Esophagus muscularis mucosa (tissue), 4 donors: Measurements from ENCODE around the gene BMPR1B.

Source experiments
- CTCF ChIP-seq, 3 experiments: fragments of 200-600 bp in 2 of 3; fragments of 450-650 bp in 1 of 3; sonication (generic) in 2 of 3; IDR thresholded peaks; one replicate each; pipeline ENCODE4 v1.5.1; 2017 to 2019; ENCODE audit warnings: antibody characterized with exemption in 3 of 3, mild to moderate bottlenecking in 2 of 3, moderate library complexity in 1 of 3
- EP300 ChIP-seq: sonication (generic); formaldehyde crosslinking; IDR thresholded peaks from one replicate; pipeline ENCODE4 v1.6.1; 2017; ENCODE audit warnings: antibody characterized with exemption
- POLR2A ChIP-seq: fragments of 450-650 bp; IDR thresholded peaks from one replicate; pipeline ENCODE4 v1.6.1; 2017; ENCODE audit warnings: antibody characterized with exemption, moderate library complexity, mild to moderate bottlenecking, low read depth

GRCh38 chr4:94877973-94878372, 120.2 kb downstream of the BMPR1B start:
- TF ChIP-seq CTCF (IDR thresholded peaks at IDR 0.05) (no peak), EP300 (no peak), POLR2A (no peak)
